Mammary epithelial cell (primary cell): Measurements from ENCODE around the gene KLF13.

Experiments
- CTCF ChIP-seq, 2 donors: IDR thresholded peaks in 1 of 2; conservative IDR thresholded peaks in 1 of 2; 2 replicates each; pipeline ENCODE4 v1.5.1; 2011 to 2012; ENCODE audit warnings: inconsistent platforms in 2 of 2, low read length in 2 of 2, mild to moderate bottlenecking in 2 of 2, control low read depth in 1 of 2, low read depth in 1 of 2; ENCODE audit not compliant: insufficient read depth in 1 of 2; ENCODE audit errors: extremely low read depth in 1 of 2
- EZH2 ChIP-seq: IDR thresholded peaks from 2 replicates; pipeline ENCODE4 v1.6.1; 2012; ENCODE audit warnings: low read length, inconsistent platforms, borderline replicate concordance

- TF ChIP-seq CTCF (conservative IDR thresholded peaks at IDR 0.05 in 1 of 2, IDR thresholded peaks at IDR 0.05 in 1 of 2; ENCODE audit: extremely low read depth in 1 of 2, insufficient read depth in 1 of 2, low read depth in 1 of 2, low read length in 2 of 2) (no peak), EZH2 (no peak)
Observed at GRCh38 chr15:31330836-31331235, 4.2 kb downstream of the KLF13 start.
